GM21526 (cell line): ENCODE results near the gene CYP26B1.

ENCODE experiments used
- ATAC-seq: cut with Tn5 transposase; IDR thresholded peaks from one replicate; pipeline ENCODE4 v1.9.1; 2021; ENCODE audit warnings: moderate library complexity; ENCODE audit not compliant: unreplicated experiment, low FRiP score

CYP26B1 gene, protein sequence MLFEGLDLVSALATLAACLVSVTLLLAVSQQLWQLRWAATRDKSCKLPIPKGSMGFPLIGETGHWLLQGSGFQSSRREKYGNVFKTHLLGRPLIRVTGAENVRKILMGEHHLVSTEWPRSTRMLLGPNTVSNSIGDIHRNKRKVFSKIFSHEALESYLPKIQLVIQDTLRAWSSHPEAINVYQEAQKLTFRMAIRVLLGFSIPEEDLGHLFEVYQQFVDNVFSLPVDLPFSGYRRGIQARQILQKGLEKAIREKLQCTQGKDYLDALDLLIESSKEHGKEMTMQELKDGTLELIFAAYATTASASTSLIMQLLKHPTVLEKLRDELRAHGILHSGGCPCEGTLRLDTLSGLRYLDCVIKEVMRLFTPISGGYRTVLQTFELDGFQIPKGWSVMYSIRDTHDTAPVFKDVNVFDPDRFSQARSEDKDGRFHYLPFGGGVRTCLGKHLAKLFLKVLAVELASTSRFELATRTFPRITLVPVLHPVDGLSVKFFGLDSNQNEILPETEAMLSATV

DNA sequence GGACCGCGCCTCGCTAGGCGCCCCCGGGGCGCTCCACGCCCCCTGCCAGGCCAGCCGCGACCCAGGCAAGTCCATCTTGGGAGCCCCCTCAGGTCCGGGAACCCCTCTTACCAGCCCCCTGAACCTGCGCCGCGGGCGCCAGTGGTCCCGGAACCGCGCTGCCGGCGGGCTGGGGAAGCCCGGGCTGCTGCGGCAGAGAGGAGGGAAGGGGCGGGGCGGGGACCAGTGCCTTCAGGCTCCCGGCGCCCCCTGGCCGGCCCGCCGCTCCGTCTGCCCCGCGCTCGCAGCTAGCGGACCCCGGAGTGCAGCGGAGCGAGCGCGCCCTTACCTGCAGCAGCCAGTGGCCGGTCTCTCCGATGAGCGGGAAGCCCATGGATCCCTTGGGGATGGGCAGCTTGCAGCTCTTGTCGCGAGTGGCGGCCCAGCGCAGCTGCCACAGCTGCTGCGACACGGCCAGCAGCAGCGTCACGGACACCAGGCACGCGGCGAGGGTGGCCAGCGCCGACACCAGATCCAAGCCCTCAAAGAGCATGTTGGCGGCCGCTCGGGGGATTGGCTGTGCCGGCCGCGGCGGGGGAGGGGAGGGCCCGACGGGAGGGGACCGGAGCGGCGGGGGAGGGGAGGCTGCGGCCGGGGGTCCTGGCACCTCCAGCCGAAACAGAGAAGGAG is at the start of gene CYP26B1:
Gene CYP26B1, minus strand, starts transcription at position 560 of the 669 bp plus-strand sequence. Its CDS starts 28 bp downstream, at position 532.
- ATAC-seq = no peak

DNA sequence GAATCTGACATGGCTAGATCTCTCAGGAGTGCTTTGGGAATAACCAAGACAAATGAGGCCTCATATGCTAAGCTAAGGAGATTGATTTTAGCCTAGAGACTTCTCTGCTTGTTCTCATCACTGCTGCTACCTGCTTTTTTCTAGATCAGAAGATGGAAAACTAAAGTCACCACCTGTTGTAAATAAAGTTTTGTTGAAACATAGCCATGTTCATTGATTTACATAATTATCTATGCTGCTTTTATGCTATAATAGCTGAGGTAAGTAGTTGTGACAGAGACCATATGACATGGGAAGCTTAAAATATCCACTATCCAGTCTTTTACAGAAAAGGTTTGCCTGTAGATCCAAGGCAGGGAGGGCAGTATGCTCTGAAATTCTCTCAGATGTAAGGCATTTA is 46.1 kb upstream of the CYP26B1 start:
- no peak for ATAC-seq

DNA sequence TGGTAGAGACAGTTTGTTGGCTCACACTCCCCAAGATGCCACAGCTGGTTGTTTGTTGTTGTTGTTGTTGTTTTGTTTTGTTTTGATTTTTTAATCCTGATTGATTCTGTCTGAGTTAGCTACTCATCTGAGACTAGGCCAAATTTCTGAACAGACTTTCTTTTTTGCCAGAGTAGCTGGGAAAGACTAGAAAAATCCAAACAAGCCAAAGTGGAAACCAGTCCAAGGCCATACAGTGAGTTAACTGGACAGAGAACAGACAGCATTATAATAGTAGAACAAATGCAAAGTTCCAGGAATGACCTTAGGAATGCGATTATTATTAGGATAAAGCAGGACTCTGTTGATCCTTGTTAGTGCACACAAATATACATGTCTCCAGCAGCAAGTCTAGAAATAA is 43.8 kb upstream of the CYP26B1 start:
- ATAC-seq = no peak

DNA sequence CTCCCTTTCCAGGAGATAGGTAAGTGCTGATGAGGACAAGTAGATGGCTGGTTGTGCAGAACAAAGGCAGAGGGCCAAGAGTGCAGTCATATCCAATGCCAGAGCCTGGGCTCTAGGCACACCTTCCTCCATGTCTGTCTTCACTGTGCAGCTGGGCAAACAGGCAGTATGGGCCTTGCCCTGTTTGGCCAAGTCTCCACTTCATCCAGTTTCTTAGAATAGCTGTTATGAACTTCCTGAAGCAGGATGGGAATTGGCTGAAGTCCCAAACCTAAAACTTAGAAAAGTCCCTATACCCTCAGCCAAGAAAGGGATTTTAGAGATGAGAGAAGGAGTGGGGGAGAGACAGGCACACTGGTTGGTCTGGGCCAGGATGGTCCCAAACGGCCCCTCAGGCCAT is 37.5 kb upstream of the CYP26B1 start:
- ATAC-seq = no peak

DNA sequence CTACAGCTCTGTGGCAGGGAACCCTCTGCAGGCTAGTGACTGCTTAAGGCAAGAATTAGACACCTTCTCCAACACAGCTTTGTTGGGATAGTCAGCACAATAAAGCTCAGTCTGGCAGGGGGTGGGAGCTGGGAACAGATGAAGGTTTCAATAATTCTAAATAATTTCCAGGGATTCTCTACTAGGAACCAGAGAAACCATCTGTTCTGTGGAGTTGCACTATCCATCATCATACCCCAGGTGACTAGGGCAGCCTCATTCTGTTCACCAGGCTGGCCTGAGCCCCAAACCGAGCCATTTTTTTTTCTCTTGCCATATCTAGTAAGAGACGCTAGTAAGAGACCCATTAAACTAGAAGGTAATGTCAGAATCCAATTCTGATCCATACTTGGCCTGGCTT is 35.8 kb upstream of the CYP26B1 start:
- no peak for ATAC-seq

DNA sequence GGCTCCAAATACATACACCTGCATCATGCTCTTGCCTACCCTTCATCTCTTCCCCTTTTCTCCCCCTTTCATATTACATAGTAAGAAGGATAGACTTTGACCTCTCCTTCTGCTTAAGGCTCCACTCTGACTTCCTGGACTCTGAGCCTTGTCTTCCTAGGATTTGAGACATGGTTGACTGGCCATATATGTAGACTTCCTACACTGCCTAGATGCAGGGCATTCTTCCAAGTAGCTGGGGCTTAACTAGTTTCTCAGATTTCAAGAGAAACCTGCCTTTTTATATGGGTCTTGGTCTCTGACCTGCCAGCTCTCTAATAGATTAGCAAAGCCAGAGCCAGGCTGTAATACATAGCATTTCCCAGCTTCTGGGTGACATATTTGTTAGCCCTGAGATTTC is 35.4 kb upstream of the CYP26B1 start:
- no peak for ATAC-seq

DNA sequence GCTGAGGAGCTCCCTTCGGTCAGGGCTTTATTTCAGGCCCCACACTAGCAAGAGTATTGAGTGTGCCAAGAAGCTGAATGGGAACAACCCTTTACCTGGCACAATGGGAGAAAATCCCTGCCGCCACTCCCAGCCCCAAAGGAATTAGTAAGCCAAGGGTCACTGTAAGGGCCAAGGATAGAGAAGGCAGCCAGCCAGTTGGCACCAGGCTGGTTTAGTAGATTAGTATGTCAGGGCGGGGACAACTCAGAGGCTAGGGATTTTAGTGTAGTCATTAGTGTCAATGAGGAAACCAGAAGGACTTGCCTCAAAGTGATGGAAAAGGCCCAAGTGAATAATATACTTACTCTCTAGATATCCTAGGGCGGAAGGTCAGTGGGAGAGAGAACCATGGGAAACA is 34.9 kb upstream of the CYP26B1 start:
- no peak for ATAC-seq

DNA sequence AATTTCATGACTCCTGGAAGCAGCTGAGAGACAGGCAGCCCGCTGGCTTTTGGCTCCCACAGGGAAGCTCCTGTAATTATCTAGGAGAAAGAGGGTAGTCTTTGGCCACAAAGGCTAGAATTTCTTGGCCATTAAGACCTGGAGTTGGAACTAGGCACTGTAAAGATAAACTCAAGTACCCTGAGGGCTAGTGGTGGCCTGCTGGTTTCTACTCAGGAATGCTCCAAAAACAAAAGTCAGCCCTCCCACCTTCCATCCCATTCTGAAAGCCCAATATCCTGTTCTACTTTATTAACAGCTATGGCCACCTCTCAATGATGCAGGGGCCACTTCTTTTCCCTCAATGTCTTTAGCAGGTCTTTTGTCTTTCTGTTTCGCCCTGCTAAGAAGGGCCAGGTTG is 34.0 kb upstream of the CYP26B1 start:
- no peak for ATAC-seq

DNA sequence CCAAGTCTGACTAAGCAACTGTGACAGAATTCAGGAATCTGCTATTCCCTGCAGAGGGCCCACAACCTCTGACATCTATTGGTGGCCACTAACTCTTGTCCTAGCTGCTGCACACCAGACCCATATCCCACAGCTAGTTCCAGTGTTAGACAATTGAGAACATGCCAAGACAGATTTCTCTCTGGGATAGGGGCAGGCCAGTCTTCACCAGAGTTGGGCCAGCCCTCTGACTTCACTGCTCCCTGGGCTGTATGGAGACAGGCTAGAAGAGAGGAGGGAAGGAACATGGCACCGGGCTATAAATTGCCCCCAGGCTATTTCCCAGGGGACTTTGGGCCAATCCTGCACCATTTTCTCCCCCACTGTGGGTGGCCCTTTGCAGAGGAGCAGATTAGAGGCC is 32.7 kb upstream of the CYP26B1 start:
- no peak for ATAC-seq

DNA sequence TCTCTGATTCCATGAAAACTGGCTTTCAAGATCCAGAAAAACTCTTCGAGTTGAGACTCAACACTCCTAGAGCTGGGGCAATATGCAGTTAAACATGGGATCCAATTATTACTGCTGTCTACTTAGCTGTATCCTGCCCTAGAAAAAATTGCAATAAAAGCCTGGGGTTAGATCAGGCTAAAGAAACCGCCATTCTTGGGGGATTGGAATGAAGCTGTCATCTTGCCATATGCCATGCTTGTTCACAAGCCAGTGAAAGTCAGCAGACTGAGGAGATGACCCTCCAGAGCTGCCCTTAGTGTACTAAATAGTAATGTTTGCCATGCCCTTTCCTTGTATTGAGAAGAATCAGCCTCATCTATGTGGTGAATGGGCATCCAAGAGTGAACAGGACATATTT is 30.9 kb upstream of the CYP26B1 start:
- no peak for ATAC-seq

DNA sequence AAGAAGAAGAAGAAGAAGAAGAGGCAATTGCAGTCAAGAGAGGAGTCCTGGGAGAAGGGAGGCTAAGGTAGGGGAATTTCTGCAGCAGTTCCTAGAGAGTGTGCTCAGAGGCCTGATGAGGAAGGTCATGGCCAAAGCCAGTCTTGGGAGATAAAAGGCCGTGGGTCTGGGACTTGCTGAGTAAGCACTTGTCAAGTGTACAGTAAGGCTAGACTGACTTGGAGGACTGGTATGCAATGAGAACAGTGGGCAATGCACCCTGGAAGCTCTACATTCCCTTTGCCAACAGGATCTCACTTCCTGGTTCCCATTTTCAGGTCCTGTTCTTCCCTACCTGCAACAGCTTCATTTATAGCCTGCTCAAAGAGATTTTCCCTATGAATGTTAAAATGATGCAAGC is 28.6 kb upstream of the CYP26B1 start:
- ATAC-seq = no peak

DNA sequence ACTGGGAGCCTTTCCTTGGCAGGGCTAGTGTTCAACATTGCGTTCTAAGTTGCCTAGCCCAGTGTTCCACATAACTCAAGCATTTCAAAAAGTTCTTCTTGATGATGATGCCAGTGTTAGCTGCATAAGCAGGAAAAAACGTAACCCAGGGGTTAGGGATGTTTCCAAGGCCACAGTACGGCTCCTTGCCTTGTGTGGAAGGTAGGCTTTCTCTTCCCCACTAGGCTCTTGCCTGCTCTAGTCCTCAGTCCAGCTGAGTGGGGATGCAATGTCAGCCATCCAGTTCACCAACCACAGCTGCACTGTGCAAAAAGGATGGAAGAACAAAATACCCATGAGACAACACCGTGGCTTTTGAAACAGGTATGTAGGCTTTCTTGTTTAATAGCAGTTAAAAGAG is 28.0 kb upstream of the CYP26B1 start:
- ATAC-seq = no peak

DNA sequence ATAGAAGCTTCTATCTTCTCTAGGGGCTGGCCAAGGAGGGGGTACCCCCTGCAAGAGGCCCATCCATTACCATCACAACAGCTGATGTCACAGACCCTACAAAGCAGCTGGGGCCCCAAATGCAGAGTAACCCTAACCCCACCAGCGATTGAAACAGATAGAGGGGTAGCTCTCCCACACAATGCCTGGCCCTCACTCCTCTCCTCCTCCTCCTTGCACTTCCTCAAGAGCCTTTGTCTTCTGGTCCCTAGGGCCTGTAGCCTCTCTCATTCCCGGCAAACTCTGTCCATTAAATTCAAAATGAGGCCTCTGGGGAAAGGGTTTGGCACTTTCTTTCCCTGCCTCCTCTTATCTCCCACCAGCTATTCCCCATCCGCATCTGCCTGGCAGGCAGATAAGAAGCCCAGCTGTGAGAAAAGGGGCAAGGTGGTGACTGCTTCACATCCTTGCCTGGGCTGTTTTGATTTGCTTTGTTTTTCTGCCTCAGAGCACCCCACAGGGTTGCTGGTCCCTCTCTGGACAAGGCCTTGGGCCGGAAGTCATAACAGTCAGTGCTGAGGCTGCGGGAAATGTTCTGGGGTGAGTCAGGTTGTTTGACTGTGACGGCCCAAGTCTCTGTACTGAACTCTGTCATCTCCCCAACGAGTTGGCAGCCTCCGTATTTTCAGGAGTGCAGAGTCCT is 26.1 kb upstream of the CYP26B1 start:
- ATAC-seq = no peak

DNA sequence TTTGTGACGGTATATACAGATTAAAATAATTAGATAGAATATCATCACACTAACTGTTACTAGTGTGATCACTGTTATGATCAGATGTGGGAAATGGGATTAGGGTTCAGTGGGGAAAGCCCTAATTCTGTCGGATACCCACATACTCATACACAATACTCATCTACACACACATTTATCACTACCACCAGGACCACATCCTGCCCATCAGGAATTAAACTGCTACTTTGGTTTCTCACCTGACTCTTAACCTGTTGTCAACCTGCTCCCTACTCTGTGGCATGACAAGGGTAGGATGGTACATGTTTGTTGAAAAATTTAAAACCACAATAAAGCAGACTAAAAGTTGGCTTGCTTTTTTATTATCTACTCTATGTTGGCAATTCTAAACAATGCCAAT is 24.8 kb upstream of the CYP26B1 start:
- ATAC-seq = no peak

DNA sequence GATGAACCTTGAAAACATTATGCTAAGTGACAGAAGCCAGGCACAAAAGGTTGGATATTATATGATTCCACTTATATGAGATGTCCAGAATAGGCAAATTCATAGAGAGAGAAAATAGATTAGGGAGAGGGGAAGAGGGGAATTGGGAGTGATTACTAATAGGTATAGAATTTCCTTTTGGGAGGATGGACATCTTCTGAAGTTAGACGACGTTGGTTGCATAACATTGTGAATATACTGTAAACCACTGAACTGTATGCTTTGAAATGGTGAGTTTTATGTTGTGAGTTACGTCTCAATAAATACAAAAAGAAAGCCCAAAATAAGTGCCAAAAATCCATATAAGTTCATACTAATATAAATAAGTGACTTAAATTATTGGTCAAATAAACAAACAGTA is 18.6 kb upstream of the CYP26B1 start:
- no peak for ATAC-seq

DNA sequence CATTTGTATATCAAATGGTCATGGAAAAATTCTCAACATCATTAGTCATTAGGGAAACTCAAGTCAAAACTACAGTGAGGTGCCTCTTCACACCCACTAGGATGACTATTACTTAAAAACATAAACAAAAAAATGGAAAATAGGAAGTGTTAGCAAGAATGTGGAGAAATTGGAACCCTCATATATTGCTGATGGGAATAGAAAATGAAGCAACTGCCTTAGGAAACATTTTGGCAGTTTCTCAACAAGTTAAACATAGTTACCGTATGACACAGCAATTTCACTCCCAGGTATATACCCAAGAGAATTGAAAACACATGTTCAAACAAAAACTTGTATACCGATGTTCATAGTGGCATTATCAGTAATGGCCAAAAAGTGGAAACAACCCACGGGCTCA is 18.1 kb upstream of the CYP26B1 start:
- ATAC-seq = no peak

DNA sequence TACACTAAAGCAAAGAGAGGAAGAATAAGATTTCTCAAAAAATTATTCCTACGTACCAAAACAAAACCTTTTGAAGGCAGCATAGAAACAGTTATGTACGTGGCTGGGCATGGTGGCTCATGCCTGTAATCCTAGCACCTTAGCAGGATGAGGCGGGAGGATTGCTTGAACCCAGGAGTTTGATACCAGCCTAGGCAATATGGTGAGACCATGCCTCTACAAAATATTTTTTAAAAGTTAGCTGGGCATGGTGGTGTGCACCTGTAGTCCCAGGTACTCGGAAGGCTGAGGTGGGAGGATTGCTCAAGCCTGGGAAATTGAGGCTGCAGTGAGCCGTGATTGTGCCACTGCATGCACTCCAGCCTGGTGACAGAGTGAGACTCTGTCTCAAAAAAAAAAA is 14.9 kb upstream of the CYP26B1 start:
- ATAC-seq = no peak

DNA sequence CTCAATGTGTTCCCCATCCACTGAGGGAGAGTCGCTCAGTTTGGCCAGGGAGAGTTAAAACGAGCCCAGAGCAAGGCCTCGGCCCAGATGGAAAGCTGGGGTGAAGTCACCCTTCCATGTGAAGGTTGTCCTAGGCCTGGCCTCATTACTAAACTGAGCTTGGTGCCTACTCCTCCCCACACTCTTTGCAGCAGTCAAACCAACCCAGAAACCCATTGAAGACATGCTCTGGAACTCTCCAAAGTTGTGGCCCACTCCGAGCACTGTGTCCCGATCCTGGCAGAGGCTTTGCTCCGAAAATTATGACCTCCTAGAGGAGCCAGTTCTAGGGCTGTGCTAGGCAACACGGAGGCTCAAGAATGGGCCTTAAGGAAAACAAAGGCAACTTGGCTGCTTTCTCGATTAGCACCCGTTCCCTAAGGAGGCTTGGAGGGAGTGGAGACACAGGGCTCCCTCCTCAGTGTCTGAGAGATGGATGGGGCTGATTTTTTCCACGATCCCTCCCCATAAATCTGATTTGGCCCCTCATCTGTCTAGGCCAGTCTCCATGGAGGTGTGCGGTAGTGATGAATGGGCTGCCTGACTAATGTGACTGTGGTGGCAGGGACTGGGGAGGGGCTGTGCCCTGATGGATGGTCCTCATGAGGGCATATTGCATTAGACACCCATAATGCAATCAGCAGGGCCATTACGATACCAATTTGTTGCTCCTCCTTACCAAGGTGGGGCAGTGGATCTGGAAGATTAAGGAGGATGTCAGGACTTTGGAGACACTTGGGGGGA is 11.7 kb upstream of the CYP26B1 start:
- no peak for ATAC-seq

DNA sequence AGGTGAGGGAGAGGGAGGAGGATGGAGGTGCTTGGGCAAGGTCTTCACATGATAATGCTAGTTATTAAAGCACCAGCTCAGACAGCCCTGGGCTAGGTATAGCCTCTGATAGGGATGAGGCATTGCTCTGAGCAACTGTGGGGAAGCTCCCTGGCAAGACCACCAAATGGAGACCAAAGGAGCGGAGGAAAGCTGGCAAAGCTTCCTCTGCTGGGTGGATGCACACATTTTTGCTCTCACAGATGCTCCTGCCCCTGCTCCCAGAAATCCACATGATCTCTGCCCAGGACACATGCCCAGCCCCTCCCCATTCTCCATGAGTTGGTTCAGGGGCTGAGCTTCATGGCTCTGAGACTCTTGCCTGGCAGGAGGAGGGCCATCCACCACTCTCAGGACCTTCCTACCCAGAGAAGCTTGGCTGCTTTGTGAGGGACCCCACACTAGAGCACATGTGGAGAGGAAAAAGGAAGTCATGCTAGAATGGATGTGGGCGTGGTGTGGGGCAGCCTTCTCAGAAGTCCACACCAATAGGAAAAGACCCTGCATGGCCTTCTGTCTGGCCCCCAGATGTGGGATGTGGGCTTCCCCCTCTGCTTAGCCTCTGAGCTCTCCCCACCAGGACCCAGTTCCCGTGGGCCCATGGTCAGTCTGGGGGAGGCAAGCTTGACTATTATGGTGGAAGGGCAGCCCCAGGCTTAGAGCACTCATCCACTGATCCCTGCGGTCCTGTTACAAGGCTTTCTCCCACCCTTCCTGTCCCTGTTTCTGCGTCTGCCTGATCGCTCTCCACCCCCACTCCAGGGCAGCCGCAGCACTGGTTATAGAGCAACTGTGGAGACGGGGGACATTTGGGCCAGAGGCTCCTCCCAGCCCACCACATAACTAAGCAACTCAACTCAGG is 10.5 kb upstream of the CYP26B1 start:
- ATAC-seq = no peak

DNA sequence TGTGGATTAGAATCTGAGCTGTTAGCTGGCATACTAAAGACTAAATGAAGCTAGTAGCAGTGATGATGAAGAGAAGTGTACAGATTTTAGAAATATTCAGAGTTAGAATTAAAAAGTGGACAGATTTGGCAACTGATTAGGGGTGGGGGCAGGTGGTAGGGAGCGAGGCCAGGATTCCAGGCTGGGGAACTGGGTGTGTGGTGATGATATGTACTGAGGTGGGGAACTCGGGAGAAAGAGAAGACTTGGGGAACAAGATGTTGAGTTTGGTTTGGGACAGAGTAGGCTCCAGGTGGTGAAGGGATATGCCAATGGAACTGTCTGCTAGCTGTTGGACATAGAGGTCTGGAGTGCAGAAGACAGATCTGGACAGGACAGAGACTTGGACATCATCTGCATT is 9.2 kb upstream of the CYP26B1 start:
- ATAC-seq = no peak
